HG02973 (cell line): Measurements from ENCODE around the gene FOXL2.
"Not testable (repeated sequence)": the region's sequence is repeated elsewhere in the genome, so short reads cannot be mapped to it uniquely, and the experiment has no call there.

Source experiments
- ATAC-seq: cut with Tn5 transposase; IDR thresholded peaks from one replicate; pipeline ENCODE4 v1.9.1; 2021; ENCODE audit warnings: moderate library complexity; ENCODE audit not compliant: unreplicated experiment

The FOXL2 gene

DNA sequence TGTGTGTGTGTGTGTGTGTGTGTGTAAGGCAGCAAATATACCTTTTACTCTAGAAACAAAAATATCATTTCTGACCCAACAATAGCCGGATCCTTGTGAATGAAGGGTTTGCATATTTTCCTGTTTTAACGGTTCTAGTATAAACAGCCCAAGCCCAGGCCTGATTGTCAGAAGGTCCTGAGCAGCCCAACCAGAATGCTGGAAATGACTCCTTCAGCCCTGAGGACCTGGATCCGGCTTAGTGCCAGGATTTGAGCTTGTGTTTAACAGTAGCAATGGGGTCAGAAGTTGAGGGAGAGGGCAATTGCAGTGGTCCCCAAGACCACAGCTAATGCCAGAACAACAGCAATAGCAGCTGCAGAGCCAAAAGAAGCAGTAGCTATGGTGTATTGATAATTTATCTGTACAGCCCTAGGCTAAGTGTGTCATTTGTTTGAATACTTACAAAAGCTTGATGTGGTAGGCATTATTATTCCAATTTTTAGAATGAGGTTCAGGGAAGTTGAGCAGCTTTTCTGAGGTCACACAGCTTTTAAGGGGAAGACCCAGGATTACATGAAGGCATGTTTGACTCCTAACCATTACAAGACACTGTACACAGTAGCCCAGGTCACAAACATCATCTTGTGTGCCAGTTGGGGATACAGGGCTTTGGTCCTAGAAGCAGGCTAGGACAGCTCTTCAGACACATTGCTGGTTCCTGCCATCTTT lies 12.8 kb downstream of the FOXL2 start:
- ATAC-seq, result no peak

DNA sequence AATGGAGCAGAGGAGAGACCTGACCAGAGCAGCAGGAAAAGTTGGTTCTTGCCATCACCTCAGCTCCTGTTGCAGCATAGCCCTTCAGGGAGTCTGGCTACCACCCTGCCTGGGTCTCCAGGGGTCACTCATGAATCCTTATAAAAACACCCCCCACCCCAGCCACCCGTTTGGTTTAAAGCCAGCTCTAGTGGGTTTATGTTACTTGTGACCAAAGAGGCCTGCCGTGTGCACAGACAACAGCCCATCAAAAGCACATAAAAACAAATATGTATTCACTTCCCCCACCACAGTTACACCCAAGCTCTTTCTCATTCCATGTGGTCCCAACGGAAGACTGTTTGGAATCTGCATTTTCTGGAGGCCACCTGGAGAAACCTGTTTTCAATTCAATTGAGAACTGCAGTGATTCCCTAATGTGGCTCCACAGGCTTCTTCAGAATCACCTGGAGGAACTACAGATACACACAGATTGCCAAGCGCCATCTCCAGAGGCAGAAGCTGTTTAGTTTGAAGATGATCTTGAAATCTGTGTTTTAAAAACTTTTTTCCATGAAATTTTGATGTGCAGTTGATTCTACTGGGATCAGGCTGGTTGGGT lies 13.8 kb downstream of the FOXL2 start:
- no peak for ATAC-seq

DNA sequence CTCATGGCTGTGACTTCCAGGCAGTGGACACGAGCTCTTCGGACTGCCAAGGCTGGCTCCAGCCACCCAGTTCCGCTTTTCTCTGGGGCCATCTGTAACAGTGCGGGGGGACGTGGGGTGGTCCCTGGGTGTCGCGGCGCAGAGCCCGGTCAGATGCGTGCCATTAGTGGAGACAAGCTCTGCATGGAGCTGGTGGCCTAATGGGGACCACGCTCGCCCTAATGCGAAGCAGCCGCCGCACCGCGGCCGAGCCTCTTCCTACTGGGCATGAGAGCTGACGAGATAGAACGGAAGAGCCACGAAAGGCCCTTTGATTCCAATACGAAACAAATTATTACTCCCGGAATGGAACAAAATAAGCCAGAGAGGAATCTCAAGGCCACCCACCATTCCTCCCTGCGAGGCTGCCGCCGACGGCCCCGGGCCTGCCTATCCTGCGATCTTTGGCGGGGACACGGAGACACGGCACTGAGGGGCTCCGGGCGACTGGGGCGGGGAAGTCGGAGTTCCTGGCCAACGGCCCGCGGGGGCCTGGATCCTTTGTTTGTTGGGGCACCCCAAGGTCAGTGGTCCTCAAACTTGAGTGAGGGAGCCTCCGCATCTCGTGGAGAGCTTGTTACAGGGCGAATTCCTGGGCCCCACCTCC lies 18.1 kb downstream of the FOXL2 start:
- ATAC-seq, result no peak

- ATAC-seq, result peak; percentile 65
These were observed 23.4 kb downstream of the FOXL2 start for GRCh38 chr3:138923531-138923994.

GRCh38 chr3:138922400-138922799 lies 24.5 kb downstream of the FOXL2 start:
- not testable (repeated sequence) for ATAC-seq

DNA sequence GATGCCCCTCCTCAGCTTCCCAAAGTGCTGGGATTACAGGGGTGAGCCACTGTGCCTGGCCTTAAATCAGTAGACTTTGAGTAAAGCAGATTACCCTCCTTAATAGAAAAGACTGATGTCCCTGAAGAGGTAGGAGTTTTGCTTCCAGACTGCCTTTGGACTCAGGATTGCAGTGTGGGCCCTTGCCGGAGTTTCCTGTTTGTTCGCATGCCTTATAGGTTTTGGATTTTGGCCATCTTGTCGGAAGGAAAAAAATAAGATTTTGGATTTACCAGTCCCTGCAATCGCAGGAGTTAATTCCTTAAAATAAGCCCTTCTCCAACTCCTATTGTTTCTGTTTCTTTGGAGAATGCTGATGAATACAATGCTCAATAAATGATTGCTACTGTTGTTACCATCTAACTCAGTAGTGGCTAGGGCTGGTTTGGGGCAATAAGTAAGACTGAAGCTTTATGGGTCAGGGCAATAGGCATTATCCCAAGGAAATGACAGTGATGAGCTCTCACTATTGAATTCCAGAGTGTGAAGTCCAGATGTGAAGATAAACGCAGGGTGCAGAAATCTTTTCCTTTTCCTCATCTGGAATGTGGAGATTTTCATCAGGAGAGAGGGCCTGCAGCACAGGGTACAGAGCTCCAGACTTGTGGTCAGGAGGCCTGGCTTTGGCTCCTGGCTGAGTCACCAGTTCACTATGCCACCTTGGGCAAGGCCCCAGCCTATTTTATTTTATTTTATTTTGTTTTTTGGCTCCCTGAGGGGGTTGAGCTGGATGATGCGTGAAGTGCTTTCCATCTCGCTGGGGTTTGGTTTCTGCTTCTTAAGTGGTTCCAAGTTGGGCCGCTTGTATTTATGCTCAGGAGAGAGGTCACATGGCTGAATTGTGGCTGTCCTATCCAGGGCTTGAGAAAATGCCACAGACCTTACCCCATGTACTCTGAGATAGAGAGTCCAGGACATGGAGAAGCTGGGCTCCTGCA lies 25.3 kb downstream of the FOXL2 start:
- no peak for ATAC-seq

- ATAC-seq, result no peak
These were observed 27.6 kb downstream of the FOXL2 start for GRCh38 chr3:138919325-138919724.

GRCh38 chr3:138916824-138917223 lies 30.1 kb downstream of the FOXL2 start:
- ATAC-seq, result no peak

- peak; percentile 74 for ATAC-seq
These were observed 31.1 kb downstream of the FOXL2 start for GRCh38 chr3:138915503-138916498.

- peak; percentile 14 for ATAC-seq
These were observed 32.0 kb downstream of the FOXL2 start for GRCh38 chr3:138914870-138915502.

DNA sequence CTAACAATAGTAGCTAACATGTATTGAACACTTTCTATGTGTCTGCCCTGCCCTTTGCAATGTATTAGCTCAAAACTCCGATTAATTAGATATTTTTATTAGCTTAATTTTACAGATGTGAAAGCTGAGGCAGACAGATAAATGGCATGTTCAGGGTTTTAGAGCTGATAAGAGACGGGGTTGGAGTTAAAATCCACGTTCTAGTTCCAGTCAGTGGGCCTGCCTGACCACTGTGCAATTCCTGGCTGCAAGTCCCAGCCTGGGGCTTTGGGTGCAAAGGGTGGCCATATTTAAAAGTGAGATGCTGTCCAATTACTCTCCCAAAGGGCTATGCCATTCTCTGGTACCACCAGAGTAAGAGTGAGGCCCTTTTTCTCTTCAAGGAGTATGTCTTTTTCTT lies 33.2 kb downstream of the FOXL2 start:
- ATAC-seq, result no peak

DNA sequence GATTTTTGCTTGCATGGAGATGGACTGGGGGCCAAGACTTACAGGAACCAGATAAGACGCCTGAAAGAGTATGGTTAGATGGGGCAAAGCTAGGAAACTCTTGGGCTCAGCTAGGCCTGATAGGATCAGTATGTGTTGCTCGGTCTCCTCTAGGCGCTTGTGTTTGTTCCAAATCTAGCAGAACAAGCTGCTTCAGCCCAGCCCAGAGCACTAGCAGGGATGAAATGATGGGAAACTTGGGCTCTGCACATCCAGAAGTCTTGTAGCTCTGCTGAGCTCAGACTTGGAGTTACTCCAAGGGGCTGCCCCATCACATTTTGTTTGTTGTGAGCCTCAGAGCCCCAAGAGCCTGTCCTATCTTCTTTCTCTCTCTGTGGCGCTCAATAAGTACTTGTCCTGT lies 34.7 kb downstream of the FOXL2 start:
- no peak for ATAC-seq

DNA sequence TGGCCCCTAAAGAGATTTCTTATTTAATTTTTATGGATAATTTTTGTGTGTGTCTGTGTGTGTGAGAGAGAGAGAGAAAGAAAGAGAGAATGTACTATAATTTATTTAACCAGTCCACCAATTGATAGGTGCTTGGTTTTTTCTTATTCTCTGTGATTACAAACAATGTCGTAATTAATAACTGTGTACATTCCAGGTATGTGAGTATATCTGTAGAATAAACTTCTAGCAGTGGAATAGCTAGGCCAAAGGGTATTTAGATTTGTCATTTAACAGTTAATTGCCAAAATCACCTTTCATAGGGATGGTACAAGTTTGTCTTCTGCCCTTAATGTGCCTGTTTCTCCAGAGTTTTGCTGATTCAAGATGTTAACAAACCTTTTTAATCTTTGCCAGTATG lies 35.3 kb downstream of the FOXL2 start:
- no peak for ATAC-seq

GRCh38 chr3:138909904-138910303 lies 37.0 kb downstream of the FOXL2 start:
- no peak for ATAC-seq

DNA sequence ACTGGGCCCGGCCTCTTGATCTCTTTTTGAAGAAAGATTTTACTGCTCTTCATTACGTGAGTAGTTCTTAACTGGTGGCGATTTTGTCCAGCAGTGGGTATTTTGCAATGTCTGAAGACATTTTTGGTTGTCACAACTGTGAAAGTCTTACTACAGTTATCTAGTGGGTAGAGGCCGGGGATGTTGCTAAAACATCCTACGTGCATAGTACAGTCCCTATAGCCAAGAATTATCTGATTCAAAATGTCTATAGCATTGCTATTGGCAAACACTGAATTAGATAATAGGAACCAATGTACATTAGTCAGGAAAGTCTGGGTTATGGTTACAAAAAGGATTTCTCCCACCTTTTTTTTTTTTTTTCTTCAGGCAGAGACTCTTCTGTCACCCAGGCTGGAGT lies 38.1 kb downstream of the FOXL2 start:
- no peak for ATAC-seq

- ATAC-seq, result no peak
These were observed 39.4 kb downstream of the FOXL2 start for GRCh38 chr3:138907539-138907938.

GRCh38 chr3:138902171-138902570 lies 44.8 kb downstream of the FOXL2 start:
- ATAC-seq, result no peak

- no peak for ATAC-seq
These were observed 45.4 kb downstream of the FOXL2 start for GRCh38 chr3:138901567-138901966.

DNA sequence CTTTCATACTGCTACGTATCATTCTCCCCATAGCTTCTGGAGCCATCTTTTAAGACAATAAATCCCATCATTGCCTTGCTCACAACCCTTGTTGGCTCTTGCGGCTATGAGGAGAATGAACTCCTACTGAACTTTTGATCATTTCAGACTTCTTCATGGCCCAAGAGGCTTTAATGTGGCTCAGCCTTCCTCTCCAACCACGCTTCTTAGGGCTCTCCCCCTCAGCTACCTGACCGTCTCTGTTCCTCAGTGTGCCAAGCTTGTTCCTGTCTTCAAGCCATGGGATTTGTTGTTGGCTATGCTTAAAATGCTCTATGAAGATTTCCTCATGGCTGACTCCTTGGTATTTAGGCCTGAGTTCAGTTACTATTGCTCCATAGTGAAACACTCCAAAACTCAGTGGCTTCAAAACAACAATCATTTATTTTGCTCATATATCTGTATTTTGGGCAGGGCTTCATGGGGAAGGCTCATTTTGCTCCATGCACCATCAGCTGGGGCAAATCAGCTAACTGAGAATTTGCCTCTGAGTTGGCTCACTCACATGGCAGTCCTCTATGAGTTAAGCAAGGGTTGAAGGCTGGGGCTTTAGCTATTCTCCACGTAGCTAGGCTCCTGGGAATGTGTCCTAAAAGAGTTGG lies 47.5 kb downstream of the FOXL2 start:
- ATAC-seq, result no peak
